OCI-M1 (cell line): ENCODE measurements around the gene ADCY3.
"Not testable (repeated sequence)": the region's sequence is repeated elsewhere in the genome, so short reads cannot be mapped to it uniquely, and the experiment has no call there.

Source experiments
- DNase-seq: peaks from one replicate; lab custom pipeline; 2025; lab: John Stamatoyannopoulos, UW

ADCY3 gene

DNA sequence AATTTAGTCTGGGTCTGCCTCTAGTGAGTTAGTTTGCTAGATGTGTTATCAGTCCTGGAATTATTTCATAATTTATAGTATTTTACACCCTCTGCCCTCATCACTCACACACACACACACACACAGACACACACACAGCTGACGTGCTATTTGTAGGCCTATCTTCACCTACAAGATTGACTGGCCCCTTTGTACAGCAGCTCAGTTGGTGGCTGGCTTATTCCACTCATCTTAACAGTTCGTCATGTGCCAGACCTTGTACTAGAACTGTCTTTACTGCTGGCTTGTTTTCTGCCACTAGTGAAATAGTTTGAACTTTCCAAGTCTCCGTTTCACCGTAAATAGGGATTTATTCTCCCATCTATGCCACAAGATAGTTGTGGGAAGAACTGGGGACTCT is 105.5 kb downstream of the ADCY3 start:
- DNase-seq, result no peak

DNA sequence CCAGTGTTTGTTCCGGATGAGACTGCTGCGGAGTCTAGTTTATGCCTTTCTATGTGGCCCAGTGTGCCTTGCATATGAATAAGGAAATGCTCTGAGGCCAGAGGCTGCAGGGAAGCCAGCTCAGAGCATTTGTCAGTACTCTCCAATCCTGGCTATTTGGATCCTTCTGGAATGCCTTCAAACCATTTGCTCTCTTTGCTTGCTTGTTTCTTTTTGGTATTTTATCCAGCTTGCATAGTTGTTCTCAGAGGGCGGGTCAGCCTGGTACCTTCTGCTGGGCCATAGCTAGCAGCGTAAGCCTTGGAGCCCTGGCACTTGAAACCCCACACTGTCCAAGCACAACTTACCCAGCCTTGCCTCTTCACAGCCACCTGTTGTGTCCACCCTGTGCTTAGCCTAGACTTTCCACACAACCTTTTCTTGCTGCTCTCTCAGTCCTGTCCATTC is 106.3 kb downstream of the ADCY3 start:
- no peak for DNase-seq

DNA sequence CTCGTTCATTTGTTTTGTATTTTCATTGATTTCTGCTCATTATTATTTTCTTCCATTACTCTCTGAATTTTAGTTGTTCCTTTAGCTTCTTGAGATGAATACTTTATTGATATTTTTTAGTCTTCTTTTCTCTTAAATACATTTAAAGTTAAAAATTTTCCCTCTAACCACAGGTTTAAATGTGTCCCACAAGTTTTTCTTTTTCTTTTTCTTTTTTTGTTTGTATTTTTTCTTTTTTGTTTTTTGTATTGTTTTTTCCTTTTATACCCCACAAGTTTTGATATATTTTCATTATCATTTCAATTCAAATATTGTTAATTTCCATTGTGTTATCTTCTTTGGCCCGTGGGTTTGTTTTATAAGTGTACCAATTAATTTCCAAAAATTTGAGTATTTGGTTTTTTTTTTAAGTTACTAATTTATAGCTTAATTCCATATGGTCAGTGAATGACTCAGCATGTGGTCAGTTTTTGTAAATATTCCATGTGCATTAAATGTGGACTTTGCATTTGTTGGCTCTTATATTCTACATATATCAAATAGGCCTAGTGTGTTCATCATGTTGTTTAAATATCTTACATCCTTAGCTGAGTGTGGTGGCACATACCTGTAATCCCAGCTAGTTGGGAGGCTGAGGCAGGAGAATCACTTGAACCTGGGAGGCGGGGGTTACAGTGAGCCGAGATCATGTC is 110.6 kb downstream of the ADCY3 start:
- DNase-seq, result no peak

DNA sequence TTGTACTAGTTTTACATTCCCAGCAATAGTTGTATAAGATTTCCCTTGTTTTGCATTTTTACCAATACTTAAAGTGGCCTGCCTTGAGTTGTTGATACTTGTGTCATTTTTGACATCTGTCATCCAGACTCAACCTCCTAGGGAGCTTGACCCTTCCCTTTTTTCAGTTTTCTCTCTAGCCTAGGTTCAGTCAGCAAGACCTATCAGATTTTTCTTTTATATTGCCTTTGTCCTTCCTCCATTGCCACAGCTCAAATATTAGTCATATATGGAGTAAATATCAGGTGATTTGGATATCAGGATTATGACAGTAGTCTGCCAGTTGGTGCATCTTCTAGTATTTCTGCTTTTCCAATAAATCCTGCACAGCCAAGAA is 113.4 kb downstream of the ADCY3 start:
- peak; percentile 32 for DNase-seq

DNA sequence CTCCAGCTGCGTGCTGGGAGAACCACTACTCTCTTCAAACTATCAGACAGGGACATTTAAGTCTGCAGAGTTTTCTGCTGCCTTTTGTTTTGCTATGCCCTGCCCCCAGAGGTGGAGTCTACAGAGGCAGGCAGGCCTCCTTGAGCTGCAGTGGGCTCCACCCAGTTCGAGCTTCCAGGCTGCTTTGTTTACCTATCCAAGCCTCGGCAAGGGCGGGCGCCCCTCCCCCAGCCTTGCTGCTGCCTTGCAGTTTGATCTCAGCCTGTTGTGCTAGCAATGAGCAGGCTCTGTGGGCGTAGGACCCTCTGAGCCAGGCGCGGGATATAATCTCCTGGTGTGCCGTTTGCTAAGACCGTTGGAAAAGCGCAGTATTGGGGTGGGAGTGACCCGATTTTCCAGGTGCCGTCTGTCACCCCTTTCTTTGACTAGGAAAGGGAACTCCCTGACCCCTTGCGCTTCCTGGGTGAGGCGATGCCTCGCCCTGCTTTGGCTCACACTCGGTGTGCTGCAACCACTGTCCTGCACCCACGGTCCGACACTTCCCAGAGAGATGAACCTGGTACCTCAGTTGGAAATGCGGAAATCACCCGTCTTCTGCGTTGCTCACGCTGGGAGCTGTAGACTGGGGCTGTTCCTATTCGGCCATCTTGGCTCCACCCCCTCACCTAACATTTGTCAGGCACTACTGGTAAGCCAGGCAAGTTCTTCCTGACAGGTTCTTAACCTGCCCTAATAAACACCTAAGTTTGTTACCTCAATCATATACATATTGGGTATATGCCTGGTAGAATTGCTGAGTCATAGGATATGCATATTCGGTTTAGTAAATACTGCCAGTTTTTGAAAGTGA is 114.0 kb downstream of the ADCY3 start:
- DNase-seq, result not testable (repeated sequence)

DNA sequence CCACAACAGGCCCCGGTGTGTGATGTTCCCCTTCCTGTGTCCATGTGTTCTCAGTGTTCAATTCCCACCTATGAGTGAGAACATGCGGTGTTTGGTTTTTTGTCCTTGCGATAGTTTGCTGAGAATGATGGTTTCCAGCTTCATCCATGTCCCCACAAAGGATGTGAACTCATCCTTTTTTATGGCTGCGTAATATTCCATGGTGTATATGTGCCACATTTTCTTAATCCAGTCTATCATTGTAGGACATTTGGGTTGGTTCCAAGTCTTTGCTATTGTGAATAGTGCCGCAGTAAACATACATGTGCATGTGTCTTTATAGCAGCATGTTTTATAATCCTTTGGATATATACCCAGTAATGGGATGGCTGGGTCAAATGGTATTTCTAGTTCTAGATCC is 119.5 kb downstream of the ADCY3 start:
- not testable (repeated sequence) for DNase-seq

DNA sequence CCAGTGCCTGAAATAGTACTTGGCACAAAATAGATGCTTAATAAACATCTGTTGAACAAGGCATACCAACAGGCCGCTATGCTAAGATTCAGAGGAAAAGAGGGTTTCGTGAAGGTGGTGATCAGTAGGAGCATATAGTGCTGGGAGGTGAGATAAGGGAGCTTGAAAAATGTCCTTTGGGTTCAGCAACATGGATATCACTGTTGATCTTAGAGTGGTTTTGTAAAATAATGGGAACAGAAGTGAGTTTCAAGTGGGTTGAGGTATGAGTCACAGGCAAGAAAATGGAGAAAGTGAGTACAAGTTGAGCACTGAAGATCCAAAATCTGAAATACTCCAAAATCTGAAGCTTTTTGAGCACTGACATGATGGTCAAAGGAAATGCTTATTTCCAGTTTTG is 122.4 kb downstream of the ADCY3 start:
- no peak for DNase-seq

DNA sequence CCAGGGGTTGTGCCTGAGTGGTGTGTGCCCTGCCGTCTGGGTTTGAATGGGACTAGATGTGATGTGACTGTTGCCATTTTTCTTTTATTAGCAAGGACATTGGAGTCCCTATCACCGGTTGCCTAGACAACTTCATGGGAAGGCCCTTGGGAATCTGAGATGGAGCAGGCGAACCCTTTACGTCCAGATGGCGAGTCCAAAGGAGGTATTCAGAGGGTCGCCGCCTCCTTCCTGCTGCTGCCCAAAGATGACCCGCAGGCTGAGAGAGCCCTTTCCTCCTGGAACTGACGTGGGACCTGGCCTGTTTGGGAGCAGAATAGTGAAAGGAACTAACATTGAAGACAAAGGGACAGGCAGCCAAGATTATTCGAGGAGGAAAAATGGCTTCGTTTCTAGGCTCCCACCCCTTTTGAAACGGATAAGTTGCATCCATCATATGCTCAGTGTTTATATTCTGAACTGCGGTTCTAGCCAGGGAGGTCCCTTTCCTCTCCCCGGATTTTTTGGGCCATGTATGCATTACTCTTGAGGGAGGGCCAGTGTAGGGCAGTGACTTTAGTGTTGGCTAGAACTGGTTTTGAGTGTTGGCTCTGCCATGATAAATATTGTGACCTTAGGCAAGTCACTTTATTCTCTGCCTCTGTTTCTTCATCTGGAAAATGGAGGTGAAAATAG is 126.1 kb downstream of the ADCY3 start:
- peak; percentile 63 for DNase-seq

DNA sequence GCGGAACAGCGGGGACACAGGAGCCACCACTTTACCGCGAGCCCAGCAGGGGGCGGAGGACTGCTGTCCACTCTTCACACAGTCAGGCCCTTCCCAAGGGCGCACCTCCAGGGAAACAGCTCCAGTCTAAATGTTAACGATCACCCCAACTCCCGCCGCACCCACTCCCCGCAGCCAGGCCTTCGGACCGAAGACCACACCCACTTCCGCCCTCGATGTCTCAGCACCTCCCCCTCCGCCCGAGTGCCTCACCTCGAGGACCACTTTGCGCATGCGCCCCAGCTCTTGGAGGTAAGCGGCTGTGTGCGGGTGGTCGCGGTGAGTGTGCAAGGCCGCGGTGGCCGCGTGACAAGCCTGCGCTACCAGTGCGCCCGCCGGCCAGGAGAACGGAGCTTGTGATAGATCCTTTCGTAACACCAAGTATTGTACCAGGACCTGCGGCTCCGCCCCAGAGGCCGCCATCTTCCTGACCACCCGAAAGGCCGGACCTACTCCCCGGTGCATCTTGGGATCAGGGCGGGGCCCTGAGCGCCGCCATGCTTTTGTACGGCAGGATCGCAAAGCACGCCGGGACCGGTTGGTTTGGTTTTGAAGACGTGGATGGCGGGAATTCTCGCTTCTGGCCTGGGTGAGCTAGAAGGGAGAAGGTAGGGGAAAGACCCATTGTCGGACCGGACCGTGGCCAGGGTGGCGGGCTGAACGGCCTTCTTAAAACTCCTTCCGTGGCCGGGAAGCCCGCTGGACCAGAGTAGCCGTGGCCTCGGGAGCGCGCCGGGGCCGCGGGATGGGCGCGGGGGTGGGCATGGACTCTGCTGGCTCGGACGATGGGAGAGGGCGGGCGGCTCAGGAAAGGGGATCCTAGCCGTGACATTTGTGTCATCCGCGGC is 126.9 kb downstream of the ADCY3 start, which contains the start of the genes CENPO and PTRHD1:
TSS of gene CENPO (plus strand) at position 552 of the 887 bp plus-strand sequence. CDS start 495 bp downstream, outside the sequence.
TSS of gene PTRHD1 (minus strand) at position 518 of the 887 bp plus-strand sequence. CDS start at position 504, 14 bp downstream.
- peak; percentile 98 for DNase-seq

DNA sequence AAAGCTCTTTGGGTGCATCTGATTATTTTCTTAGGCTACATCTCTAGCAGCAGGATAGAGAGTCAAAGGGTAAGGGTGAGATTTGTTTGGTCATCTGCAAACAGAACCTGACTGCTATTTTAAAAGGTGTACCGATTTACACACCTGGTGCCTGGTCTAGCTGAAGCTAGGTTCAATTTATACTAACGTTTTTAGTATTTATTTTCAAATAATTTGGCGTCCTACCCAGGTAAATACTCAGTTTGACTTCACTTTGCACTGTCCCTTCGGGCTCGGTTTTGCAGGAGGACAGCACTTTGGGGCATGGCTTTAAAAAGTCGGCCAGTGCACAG is 127.5 kb downstream of the ADCY3 start:
- no peak for DNase-seq

DNA sequence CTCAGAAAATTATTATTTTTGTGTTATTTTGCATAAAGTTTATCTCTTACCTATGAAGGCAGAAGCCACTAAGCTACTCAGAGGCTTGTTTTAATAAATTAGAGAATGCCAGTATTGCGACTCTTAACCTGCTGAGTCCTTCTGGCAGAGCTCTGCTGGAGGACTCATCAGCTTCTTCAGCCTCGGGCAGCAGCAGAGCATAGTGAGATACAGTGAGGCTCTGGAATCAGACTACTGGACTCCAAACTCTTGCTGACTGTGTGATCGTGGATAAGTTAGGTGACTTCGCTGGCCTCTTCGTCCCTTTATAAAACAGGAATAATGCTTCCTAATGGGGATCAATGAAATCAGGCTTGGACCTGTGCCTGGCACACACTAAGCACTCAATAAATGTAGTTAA is 128.6 kb downstream of the ADCY3 start:
- DNase-seq, result peak; percentile 41

DNA sequence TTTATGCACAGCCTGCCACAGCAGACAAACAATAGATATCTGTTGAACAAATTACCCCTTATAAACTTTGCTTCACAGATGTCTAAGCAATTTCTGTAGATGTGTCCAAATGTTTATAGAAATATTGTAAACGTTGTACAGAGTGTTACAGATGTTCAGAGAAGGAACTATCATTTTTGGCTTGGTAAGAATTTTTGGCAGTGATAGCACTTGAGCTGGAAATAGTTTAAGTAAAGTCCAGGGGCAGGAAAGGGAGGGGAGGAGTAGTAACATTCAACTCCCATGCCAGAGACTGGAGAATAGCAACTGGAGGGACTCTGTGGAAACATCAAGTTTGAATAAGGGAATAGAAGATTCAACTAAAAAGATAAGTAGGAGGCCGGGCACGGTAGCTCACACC is 131.2 kb downstream of the ADCY3 start:
- no peak for DNase-seq

DNA sequence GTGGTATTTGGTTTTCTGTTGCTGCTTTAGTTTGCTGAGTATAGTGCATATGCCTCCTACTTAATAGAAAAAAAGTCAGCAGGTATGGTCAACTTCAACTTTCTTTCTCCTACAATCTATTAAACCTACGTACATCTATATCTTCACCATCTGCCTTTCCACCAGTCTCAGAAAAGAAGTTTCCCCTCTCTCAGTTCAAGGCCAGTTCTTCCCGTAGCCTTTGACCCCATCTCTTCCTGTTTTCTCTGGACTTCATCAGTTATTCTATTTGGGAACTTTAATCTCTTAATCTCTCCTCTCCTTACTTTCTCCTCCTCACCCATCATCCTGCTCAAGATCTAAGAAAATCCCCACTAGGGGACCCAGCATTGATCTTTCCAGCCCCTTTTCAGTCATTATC is 132.5 kb downstream of the ADCY3 start:
- no peak for DNase-seq

DNA sequence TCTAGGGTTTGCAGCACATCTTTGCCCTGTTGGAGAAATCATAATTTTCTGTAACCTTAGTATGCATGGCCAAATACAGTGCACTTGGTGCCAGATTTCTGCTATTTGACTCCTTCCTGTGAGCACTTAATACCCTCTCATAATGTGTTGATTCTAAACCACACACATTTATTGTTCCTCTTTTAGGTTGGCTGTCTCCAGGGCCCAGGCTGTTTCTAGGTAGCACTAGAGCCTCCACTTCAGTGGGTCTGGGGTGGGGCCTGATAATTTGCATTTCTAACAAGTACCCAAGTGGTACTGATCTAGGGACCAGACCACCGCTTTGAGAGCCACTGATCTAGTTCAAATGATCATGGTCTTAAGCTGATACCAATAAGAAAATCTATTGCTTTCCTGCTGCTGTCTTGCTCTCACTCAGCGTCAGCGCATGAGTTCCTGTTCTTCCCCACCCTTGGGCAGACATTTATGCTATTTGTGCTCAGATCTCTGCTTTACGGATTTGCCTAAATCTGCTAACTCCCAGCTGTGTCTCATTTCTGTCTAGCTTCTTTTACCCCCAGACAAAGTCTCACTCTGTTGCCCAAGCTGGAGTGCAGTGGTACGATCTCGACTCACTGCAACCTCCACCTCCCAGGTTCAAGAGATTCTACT is 134.2 kb downstream of the ADCY3 start:
- peak; percentile 42 for DNase-seq

DNA sequence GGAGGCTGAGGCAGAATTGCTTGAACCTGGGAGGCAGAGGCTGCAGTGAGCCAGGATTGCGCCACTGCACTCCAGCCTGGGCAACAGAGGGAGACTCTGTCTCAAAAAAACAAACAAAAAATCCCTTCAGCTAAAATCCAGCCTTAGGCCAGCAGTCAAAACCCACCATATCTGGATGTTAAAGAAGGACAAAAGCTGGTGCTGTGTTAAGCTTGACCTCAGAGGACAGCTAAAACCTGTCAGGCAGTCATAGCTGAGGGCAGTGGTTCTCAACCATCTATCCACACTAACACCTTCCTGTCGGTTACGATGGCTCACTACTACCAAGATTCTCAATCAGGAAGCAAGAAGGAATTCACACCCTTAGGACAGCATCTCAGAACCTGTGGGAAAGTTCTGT is 136.4 kb downstream of the ADCY3 start:
- DNase-seq, result no peak

DNA sequence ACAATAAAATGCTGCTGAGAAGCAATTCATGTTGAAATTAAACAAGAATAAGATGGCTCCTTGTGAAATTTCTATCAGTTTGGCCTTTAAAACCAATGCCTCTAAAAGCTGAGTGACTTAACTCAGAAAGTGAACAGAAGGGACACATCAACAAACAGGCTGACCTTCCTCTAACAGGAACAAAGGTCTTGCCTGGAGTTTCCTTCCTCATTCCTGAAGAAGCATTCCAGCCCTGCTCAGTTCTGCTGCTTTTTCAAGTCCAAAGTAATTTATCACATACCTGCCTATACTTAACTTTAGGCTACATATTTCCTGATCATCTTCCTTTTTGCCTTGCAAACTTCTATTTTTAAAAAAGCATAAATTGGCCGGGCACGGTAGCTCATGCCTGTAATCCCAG is 140.9 kb downstream of the ADCY3 start:
- no peak for DNase-seq

DNA sequence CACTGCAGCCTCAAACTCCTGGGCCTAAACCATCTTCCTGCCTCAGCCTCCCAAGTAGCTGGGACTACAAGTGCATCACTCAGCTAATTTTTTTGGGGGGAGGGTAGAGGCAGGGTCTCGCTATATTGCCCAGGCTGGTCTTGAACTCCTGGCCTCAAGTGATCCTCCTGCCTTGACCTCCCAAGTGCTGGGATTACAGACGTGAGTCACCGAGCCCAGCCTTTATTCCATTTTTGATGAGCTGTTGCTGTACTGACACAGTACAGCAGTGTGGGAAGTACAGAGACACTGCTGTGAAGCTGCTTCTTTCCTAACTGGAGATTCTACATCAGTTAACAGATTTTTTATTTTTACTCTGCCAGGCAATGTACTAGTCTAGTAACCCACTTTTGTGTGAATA is 145.7 kb downstream of the ADCY3 start:
- DNase-seq, result no peak

DNA sequence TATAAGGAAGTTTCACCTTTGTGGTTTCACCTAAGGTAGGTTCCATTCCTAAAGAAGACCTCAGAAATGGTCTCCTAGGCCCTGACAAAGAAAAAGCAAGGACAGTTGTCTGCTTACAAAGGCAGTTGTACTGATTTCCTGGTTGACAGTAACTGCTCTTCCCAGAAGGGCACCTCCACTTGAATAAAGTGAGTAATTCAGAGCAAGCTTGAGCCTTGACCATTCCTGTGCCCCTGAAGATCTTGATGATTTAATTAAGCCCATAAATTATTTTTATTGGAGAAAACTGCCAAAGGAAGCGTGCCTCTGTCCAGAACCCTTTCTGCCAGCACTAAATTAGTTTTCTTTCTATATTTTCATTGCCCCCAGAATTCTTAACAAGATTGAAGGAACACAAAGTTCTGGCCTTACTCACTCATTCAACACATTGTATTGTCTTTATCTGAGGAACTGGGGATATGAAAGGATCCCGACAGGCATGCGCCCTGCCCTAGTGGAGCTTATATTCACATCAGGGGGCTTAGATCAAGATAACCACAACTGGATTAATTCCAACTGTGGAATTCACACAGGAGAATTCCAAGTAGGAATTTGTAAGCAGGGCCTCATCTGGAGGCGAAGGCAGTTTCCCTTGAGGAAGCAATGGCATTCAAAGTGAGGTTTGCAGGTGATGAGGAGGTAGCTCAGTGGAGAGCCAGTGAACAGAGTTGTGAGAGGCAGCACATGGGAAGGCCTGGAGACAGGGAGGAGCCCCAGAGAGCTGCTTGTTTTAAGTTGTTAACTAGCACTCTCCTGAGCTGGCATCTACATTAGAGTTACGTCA is 148.1 kb downstream of the ADCY3 start:
- DNase-seq, result no peak

DNA sequence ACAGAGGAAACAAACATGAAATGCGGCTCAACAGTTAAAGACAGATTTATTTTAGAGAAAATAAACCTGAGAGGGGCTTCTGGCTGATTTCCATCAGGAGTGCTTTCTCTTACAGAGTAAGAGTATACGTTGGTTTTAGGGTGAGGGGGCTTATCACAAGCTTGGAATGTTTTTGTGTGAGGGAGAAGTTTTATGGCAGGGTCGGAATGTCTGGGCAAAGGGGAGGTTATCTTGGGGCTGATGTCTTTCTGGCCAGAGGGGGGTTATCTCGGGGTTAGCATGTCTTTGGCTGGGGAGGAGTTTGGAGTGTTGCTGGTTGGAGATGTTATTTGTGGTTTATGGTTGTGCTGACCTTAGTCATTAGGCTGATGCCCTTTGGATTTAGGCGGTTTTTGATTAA is 149.0 kb downstream of the ADCY3 start:
- no peak for DNase-seq
